ENCODE measurements around the gene WRNIP1.

GRCh38 chr6:2782825-2783187 is 17.6 kb downstream of the WRNIP1 start:
- TF ChIP-seq CTCF (IDR thresholded peaks at IDR 0.05) = no peak
- no peak for TF ChIP-seq EP300 (IDR thresholded peaks at IDR 0.05)
- no peak for TF ChIP-seq POLR2A (IDR thresholded peaks at IDR 0.05)
